Astrocyte of the cerebellum (primary cell): ENCODE measurements around the gene STXBP1.

Experiments
- DNase-seq: peaks from one replicate; pipeline ENCODE4 v3.0.0-alpha.2; 2011; ENCODE audit warnings: low read depth
- H3K4me3 ChIP-seq: 2 replicates; pipeline ENCODE4 v1.5.1; 2011; ENCODE audit warnings: mild to moderate bottlenecking, low read depth, low read length, moderate library complexity
- in situ Hi-C: cut with HindIII; loops from 2 replicates; pipeline ENCODE4 v1.10.0; 2017; ENCODE audit warnings: low sequenced_read_pairs
- TF ChIP-seq, protein P1 (sequence below): IDR thresholded peaks from 2 replicates; pipeline ENCODE4 v1.5.1; 2012; ENCODE audit warnings: low read length, low read depth, moderate library complexity, mild to moderate bottlenecking; ENCODE audit errors: missing control alignments

STXBP1 gene

DNA sequence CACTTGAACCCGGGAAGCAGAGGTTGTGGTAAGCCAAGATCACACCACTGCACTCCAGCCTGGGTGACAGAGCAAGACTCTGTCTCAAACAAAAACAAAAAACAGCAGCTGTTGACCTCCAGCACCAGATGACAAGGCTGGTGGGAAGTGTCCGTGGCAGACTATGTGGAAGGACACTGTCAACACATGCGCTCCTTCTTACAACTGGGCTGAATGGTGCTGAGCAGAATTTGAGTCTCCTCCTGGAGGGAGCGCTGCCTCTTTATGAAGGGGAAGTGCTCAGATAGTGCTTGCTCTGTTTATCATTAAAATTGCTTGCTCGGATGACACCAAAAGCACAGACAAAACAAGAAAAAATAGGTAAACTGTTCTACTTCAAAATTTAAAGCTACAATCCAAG, 85.5 kb downstream of the STXBP1 start:
- TF ChIP-seq, protein P1, sequence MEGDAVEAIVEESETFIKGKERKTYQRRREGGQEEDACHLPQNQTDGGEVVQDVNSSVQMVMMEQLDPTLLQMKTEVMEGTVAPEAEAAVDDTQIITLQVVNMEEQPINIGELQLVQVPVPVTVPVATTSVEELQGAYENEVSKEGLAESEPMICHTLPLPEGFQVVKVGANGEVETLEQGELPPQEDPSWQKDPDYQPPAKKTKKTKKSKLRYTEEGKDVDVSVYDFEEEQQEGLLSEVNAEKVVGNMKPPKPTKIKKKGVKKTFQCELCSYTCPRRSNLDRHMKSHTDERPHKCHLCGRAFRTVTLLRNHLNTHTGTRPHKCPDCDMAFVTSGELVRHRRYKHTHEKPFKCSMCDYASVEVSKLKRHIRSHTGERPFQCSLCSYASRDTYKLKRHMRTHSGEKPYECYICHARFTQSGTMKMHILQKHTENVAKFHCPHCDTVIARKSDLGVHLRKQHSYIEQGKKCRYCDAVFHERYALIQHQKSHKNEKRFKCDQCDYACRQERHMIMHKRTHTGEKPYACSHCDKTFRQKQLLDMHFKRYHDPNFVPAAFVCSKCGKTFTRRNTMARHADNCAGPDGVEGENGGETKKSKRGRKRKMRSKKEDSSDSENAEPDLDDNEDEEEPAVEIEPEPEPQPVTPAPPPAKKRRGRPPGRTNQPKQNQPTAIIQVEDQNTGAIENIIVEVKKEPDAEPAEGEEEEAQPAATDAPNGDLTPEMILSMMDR: no peak
- in situ Hi-C loops: no loop called here
- no peak overlapping the region for H3K4me3 ChIP-seq
- DNase-seq: no peak

DNA sequence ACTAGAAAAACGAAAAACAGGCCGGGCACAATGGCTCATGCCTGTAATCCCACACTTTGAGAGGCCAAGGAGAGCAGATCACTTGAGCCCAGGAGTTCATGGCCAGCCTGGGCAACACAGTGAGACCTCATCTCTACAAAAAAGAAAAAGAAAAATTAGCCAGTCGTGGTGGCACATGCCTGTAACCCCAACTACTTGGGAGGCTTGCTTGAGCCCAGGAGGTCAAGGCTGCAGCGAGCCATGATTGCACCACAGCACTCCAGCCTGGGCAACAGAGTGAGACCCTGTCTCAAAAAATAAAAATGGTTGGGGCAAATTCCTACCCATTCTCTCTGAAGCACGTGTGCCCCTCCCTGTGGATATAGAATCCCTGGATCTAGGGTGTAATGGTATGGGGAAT, 86.3 kb downstream of the STXBP1 start:
- no peak overlapping the region for H3K4me3 ChIP-seq
- no peak for DNase-seq
- TF ChIP-seq, protein P1: no peak
- in situ Hi-C loops: no loop called here

DNA sequence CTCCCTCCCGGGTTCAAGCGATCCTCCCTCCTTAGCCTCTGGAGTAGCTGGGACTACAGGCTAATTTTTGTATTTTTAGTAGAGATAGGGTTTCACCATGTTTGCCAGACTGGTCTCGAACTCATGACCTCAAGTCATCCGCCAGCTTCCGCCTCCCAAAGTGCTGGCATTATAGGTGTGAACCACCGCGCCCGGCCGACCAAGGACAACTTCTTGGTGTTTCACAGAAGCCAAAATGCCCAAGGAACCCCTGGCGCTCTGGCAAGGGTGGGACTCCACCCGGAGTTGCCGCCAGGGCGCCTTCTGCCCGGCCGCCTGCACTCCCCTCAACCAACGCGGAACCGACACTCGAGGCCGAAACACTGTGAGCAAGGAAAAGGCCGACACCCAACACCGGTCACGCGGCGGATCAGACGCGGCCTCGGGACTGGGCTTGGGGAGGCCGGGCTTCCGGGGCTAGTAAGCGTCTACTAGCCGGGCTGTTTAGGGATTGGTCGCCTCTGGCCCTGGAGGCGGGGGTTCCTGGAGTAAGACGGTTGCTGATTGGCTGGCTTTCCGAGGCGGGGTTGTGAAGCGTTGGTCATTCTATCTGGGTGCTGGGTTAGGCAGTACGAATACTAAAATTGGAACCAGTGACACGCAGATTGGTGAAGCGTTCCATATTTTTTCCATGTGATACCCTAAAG, 87.1 kb downstream of the STXBP1 start:
- DNase-seq: peak; percentile 88
- H3K4me3 ChIP-seq: peak overlapping the region; percentile 24
- in situ Hi-C loops: no loop called here
- TF ChIP-seq, protein P1: no peak

DNA sequence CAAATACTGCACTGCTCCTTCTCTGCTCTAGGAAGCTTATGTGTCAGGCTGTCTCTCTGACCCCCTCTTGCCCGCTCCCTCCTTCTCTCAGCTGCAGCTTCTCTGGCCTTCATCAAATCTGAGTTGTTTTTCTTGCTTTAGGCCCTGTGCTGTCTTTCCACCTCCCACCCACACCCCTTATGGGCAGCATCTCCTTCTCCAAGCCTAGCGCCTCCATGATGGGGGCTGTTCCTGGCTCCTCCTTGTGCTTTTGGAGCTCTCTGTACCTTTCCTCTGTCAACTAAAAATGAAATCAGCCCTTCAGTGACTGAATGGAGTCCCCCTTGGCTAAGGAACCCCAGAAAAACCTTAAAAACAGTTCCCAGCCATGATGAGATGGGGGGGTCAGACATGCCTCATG, 88.1 kb downstream of the STXBP1 start:
- TF ChIP-seq, protein P1: no peak
- no peak overlapping the region for H3K4me3 ChIP-seq
- DNase-seq: no peak
- in situ Hi-C loops: no loop called here

DNA sequence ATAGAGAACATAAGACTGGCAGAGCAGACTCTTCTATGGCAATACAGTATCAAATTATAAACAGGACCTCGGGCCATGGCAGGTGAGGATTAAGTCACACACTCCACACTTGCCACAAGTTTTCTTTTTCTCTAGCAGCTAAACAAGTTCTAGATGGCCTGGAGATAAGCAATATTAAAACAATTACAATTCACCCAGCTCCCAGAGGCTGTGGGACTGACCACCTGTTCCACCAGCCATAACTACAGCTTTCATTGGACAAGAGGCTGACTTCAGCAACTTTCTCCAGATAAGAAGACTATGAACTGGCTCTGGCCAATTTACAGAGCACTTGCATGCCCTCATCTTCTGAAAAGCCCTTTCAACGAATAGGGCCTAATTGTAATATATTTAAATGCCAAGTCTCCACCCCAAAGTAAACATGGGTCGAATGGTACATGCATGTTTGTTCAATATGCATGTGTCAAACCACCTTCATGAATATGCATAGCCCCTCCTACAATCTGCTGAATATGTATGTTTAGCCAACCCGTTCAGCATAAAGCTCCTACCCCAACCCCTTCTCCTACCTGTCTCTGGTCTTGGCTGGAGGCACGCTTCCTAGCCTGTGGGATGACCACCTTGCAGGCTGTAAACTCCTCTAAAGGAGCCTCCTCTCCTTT, 88.6 kb downstream of the STXBP1 start:
- no peak for DNase-seq
- TF ChIP-seq, protein P1: no peak
- no peak overlapping the region for H3K4me3 ChIP-seq
- in situ Hi-C loops: no loop called here

DNA sequence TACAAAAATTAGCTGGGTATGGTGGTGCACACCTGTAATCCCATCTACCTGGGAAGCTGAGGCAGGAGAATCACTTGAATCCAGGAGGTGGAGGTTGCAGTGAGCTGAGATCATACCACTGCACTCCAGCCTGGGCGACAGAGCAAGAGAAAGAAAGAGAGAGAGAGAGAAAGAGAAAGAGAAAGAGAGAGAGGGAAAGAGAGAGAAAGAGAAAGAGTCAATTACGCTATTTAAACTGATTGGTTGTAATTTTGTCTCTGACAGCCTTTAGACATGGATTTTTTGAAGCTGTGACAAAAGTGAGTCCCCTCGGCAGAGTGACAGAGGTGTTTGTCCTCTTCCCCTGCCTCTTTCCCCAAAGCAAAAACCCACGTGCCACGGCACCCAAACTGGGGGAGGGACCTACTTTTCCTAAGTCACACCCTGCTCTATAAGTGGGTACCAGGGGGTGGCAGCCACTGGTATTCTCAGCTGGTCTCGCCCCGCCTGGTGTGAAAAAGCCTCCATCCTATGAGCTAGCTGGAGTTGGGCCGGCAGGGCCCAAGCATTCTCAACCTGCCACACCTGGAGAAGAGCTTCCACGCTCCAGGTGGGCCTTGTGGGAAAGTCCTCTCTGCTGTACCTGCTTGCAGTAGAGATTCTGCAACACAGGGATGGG, 91.3 kb downstream of the STXBP1 start:
- in situ Hi-C loops: no loop called here

More for the DNA sequence above, 91.3 kb downstream of the STXBP1 start:
- TF ChIP-seq, protein P1: no peak
- DNase-seq: no peak
- no peak overlapping the region for H3K4me3 ChIP-seq
